Activated CD4-positive, alpha-beta T cell treated with anti-CD3 and anti-CD28 coated beads, Interleukin-2, amount 50 U/mL, for 4 hours (primary cell): ENCODE data around the gene RPRD1A.
"Not testable (repeated sequence)": the region's sequence is repeated elsewhere in the genome, so short reads cannot be mapped to it uniquely, and the experiment has no call there.

ENCODE experiments used
- DNase-seq, 2 experiments: peaks; one replicate each; pipeline ENCODE4 v3.0.0-alpha.2; 2020

The RPRD1A gene

GRCh38 chr18:36067055-36067957 lies at the start of gene RPRD1A:
Gene RPRD1A, minus strand, starts transcription at chr18:36067559. Its CDS starts 155 bp downstream, at chr18:36067404.
- DNase-seq: peak; percentile 98

DNA sequence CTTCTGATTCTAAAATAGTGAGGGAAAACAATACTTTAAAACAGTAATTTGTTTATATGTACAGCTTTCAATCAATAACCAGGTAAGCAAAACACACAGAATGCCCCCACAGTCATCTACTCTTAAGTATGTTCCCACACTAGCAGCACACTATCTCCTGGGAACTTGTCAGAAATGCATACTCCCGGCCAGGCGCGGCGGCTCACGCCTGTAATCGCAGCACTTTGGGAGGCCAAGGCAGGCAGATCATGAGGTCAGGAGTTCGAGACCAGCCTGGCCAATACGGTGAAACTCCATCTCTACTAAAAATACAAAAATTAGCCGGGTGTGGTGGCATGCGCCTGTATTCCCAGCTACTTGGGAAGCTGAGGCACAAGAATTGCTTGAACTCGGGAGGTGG lies 49.4 kb upstream of the RPRD1A start:
- DNase-seq: not testable (repeated sequence)

DNA sequence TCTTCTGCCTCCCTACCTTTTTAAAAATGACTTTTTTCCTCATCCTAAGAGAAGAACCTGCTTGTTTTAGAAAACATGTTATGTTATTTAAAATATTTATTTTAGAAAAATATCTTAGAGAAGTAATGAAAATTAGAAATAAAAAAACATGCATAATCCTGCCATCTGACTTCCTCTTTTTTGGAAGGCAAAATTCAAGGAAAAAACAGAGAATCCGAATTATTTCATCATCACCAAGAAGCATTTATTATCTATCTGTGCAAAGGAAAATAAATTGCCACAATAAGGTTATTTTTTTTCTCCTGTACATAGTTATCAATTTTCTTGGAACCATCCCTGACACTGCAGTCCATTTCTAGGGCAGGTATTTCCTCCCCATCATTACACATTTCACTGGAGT lies 47.4 kb upstream of the RPRD1A start:
- no peak for DNase-seq

- no peak for DNase-seq
Measured at GRCh38 chr18:36114251-36114650, 46.9 kb upstream of the RPRD1A start.

DNA sequence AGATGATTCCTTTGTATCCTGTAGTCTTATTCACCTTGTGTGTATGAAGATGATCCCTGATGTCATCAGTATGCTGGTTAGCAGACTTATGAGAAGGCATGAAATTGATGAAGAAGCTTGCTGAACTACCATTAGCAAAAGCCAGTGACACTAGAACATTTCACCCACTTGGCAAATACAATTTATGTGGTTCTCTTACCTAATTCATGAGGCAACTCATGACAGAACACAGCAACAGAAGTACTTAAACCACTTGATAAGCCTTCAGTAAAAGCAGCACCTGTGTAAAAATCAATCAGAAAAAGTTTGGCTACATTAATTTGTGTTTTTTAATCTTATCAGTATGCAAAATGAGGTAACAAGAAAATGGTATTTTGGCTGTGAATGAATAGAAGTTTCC lies 44.9 kb upstream of the RPRD1A start:
- DNase-seq: no peak

- no peak for DNase-seq
Measured at GRCh38 chr18:36109737-36110136, 42.4 kb upstream of the RPRD1A start.

- no peak for DNase-seq
Measured at GRCh38 chr18:36108601-36109000, 41.2 kb upstream of the RPRD1A start.

DNA sequence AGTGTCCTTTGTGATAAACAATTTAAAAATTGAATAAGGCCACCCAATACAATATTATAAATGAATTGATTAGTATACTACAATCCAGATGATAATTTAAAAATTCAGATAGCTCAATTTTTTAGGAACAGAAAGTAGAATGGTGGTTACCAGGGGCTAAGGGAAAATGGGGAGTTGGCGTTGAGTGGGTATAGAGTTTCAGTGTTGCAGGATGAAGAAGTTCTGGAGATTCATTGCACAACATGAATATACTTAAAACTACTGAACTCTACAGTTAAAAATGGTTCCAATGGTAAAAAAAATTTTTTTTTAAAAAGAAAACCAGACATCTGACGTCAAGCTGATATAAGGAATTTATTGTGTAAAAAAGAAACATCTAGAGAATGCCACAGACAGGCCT lies 40.8 kb upstream of the RPRD1A start:
- DNase-seq: no peak

DNA sequence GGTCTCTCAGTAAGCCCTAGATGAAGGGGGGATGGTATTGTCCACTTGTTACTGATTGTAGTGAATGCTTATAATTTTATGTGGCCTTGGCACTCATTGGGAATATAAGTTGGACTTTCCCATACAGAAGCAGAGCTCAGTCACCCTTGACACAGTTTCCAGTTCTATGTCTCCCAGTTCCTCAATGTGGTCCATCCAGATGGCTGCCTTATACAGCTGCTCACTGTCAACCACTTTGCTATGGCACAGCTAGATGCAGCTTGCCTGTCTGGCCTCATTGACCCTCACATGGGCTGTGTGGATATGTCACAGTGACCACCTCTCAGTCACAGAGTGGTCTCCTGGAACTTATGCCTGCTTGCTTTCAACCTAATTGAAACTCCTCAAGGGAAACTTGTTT lies 40.1 kb upstream of the RPRD1A start:
- no peak for DNase-seq

DNA sequence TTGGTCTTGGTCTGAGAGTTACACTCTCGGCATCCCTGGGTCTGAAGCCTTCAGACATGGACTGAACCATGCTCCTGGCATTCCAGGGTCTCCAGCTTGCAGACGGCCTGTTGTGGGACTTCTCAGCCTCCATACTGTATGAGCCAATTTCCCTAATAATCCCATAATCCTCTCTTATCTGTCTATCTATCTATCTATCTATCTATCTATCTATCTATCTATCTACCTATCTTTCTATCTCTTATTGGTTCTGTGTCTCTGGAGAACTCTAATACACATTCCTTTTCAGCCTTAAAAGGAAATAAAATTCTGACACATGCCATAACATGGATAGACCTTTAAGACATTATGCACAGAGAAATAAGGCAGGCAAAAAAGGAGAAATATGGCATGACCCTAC lies 37.4 kb upstream of the RPRD1A start:
- DNase-seq: no peak

DNA sequence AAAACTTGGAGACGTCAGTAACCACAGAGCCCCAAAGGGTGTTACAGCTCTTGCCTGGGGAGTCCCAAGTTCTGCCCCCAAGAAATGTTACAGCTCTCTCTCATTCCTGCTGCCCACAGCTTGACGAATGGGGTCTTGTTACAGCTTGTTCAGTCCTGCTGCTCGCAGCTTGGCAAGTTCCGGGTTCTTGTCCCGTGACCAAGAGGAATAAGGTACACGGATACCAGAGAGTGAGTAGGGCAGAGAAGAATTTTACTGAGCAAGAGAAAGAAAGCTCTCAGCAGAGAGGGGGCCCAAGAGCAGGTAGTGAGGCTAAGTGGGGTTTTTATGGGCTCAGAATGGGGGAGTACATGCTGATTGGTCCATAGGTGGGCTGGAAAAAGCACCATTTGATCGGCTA lies 34.6 kb upstream of the RPRD1A start:
- DNase-seq: no peak

DNA sequence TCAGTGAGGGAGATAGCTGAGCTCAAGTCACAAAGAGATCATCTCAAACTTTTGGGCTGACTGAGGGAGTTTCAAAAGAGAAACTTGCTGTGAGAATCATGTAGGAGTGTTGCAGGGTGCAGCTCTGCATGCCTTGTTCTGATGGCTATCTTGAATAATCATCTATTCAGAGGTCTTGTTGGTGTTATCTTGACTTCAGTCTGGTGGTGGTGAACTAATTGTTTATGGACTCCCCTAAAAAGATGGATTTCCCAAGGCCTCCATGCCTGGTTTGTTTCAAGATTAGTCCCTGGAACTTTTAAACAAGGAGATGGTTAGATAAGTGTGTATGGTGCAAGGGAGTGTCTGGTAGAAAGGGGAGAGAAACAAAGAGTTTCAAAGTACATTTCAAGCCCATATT lies 32.0 kb upstream of the RPRD1A start:
- DNase-seq: no peak

- no peak for DNase-seq
Measured at GRCh38 chr18:36096955-36097354, 29.6 kb upstream of the RPRD1A start.

GRCh38 chr18:36095936-36096519 lies 28.7 kb upstream of the RPRD1A start:
- DNase-seq: no peak

DNA sequence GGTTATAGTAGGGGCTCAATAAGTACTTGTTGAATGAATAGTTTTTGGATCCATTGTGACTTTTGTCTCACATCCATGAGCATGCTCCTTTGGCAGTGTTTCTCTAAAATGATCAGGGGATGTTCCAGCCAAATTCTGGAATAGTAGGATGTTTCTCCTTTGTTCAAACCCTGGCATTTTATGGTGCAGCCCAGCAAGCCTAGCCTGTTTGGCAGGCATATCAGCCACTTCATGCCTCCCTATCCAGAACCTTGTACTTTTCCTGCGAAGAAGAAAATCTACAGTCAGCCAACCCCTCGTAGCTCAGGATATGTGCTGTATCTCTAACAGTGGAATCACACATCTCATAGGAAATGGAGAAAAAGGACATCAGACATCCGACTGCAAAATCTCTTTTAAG lies 27.1 kb upstream of the RPRD1A start:
- DNase-seq: no peak

- DNase-seq: not testable (repeated sequence)
Measured at GRCh38 chr18:36092116-36092515, 24.8 kb upstream of the RPRD1A start.

- no peak for DNase-seq
Measured at GRCh38 chr18:36089001-36089400, 21.6 kb upstream of the RPRD1A start.

GRCh38 chr18:36088256-36088655 lies 20.9 kb upstream of the RPRD1A start:
- no peak for DNase-seq

DNA sequence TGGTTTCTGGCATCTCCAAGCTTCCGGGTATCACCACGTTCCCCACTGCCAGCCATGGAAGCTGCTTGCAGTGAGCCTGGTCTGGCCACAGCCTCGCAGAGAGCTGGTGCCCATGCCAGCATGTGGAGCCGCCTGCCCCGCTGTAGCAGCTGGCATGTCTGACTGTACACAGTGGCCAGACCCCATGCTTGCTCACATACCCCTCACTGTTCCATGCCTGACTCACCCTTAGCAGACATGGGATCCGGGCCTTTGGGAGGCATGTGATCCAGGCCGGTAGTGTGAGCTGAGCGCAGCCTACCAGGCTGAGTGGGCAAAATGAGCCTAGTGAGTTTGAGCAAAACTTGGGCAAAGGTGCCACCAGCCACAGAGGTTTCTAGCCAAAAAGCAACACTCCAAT lies 18.8 kb upstream of the RPRD1A start:
- DNase-seq: no peak

- DNase-seq: no peak
Measured at GRCh38 chr18:36085195-36085594, 17.8 kb upstream of the RPRD1A start.

DNA sequence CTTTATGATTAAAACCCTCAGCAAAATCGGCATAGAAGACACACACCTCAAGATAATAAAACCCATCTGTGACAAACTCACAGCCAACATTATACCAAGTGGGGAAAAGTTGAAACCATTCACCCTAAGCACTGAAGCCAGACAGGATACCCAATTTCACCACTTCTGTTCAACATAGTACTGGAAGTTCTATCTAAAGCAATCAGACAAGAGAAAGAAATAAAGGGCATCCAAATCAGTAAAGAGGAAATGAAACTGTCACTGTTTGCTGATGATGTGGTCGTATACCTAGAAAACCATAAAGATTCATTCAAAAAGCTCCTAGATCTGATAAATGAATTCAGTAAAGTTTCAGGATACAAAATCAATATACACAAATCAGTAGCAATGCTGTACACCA lies 16.4 kb upstream of the RPRD1A start:
- no peak for DNase-seq

DNA sequence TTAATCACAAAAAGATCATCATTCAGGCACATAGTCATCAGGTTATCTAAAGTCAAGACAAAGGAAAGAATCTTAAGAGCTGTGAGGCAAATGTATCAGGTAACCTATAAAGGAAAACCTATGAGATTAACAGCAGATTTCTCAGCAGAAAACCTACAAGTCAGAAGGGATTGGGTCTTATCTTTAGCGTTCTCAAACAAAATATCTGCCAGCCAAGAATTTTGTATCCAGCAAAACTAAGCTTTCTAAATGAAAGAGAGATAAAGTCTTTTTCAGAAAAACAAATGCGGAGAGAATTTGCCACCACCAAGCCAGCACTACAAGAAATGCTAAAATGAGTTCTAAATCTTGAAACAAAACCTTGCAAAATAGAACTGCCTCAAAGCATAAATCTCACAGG lies 13.8 kb upstream of the RPRD1A start:
- DNase-seq: not testable (repeated sequence)

DNA sequence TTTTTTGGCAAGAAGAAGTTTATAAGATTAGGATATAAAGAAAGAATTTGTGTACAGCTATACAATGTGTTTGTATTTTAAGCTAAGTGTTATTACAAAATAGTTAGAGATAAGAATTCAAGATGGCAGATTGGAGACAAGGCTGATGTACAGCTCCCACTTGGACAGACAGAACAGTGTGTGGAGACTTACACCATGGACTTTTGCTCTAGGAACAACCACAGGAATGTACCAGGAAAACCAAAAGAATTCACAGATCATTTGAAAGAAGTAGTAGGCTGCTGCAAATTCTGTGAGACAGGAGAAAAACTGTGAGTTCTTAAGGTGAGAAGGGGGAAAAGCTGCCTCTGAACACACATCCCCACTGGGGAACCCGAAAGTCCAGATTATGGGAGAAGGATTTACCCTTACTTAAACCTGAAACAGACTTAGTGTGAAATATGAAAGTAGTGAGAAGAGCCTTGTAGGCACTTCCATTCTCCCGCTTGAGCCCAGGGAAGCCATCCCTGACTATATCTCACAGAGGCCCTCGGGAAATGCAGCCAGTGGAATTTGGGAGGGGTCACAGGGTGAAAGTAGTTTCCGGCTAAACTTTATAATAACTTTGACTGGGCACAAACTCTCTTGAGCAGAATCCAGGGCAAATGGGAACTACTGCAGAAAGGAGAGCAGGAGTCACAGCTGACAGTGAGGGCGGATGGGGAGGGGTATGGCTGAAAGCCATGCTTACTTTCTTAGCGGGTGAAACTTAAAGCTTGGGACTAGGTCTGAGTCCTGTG lies 11.6 kb upstream of the RPRD1A start:
- DNase-seq: no peak

GRCh38 chr18:36077764-36078163 lies 10.4 kb upstream of the RPRD1A start:
- not testable (repeated sequence) for DNase-seq
